ENCODE measurements around the gene TRIM15.

- TF ChIP-seq CTCF (IDR thresholded peaks at IDR 0.05): no peak
- no peak for TF ChIP-seq POLR2A (IDR thresholded peaks at IDR 0.05)
Observed at GRCh38 chr6:30154061-30154460, 9.3 kb upstream of the TRIM15 start.
